ENCODE measurements around the gene FBXO31.
"Not testable (repeated sequence)": the region's sequence is repeated elsewhere in the genome, so short reads cannot be mapped to it uniquely, and the experiment has no call there.

The FBXO31 gene

DNA sequence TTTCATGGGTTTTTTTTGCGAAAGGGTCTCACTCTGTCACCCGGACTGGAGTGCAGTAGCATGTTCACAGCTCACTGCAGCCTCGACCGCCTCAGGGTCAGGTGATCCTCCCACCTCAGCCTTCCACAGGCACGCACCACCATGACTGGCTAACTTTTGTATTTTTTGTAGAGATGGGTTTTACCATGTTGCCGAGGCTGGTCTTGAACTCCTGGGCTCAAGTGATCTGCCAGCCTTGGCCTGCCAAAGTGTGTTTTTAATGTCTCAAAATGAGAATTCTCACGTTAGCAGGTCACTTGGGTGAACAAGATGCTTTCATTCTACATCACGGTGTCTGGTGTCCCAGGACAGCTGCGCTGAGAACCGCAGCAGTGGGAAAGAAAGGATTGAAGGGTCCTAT lies 3.2 kb downstream of the FBXO31 start:
- H3K9me3 ChIP-seq (ENCODE audit: control insufficient read depth, insufficient read depth, low read depth, low read length), result no peaks in the 10 kb centered on the region
- H3K4me1 ChIP-seq (ENCODE audit: control insufficient read depth, insufficient read depth, low read length), result peaks cover 9% of the 10 kb centered on the region
- H3K27ac ChIP-seq (ENCODE audit: extremely low read depth, low read depth, low read length), result no peak overlapping the region
- peaks cover 5% of the 10 kb centered on the region in 2 experiments; a peak in 2 of 3 replicates for H3K36me3 ChIP-seq (ENCODE audit: control insufficient read depth in 2 of 2, insufficient read depth in 1 of 2, low read length in 2 of 2)
- ChIA-PET CTCF (no interaction called here), POLR2A (no interaction called here)
- TF ChIP-seq ZSCAN23 (tag by site-specific recombination; IDR thresholded peaks at IDR 0.05), result no peak
- no peak for TF ChIP-seq ZNF146 (tag by site-specific recombination; IDR thresholded peaks at IDR 0.05)
- no peak for TF ChIP-seq ZNF629 (tag by site-specific recombination; IDR thresholded peaks at IDR 0.05)
- TF ChIP-seq OVOL3 (tag by site-specific recombination; IDR thresholded peaks at IDR 0.05), result no peak
- TF ChIP-seq, protein P1, sequence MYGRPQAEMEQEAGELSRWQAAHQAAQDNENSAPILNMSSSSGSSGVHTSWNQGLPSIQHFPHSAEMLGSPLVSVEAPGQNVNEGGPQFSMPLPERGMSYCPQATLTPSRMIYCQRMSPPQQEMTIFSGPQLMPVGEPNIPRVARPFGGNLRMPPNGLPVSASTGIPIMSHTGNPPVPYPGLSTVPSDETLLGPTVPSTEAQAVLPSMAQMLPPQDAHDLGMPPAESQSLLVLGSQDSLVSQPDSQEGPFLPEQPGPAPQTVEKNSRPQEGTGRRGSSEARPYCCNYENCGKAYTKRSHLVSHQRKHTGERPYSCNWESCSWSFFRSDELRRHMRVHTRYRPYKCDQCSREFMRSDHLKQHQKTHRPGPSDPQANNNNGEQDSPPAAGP (tag by site-specific recombination; IDR thresholded peaks at IDR 0.05), result no peak
- TF ChIP-seq, protein P2, sequence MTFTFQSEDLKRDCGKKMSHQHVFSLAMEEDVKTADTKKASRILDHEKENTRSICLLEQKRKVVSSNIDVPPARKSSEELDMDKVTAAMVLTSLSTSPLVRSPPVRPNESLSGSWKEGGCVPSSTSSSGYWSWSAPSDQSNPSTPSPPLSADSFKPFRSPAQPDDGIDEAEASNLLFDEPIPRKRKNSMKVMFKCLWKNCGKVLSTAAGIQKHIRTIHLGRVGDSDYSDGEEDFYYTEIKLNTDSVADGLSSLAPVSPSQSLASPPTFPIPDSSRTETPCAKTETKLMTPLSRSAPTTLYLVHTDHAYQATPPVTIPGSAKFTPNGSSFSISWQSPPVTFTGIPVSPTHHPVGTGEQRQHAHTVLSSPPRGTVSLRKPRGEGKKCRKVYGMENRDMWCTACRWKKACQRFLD (tag by site-specific recombination; IDR thresholded peaks at IDR 0.05), result no peak
- TF ChIP-seq BCL11B (tag by site-specific recombination; IDR thresholded peaks at IDR 0.05; ENCODE audit: low read depth), result no peak
- TF ChIP-seq ZNF585B (tag by site-specific recombination; IDR thresholded peaks at IDR 0.05), result no peak
- no peak for TF ChIP-seq ZNF248 (tag by site-specific recombination; IDR thresholded peaks at IDR 0.05)
- no peak for TF ChIP-seq ZNF561 (tag by site-specific recombination; IDR thresholded peaks at IDR 0.05; ENCODE audit: borderline replicate concordance)
- no peak for TF ChIP-seq ZNF777 (tag by site-specific recombination; IDR thresholded peaks at IDR 0.05; ENCODE audit: borderline replicate concordance)
- no peak for TF ChIP-seq ZNF341 (tag by site-specific recombination; IDR thresholded peaks at IDR 0.05; ENCODE audit: low read depth)
- TF ChIP-seq ZNF707 (tag by site-specific recombination; IDR thresholded peaks at IDR 0.05), result no peak
- TF ChIP-seq ZNF768 (tag by site-specific recombination; IDR thresholded peaks at IDR 0.05), result no peak
- TF ChIP-seq KLF16 (tag by site-specific recombination; IDR thresholded peaks at IDR 0.05), result no peak
- no peak for TF ChIP-seq ZNF529 (tag by site-specific recombination; IDR thresholded peaks at IDR 0.05; ENCODE audit: insufficient replicate concordance)
- no peak for TF ChIP-seq ZEB2 (tag by site-specific recombination; IDR thresholded peaks at IDR 0.05)
- no peak for TF ChIP-seq ZNF214 (tag by site-specific recombination; IDR thresholded peaks at IDR 0.05; ENCODE audit: borderline replicate concordance)
- no peak overlapping the region for H3K4me3 ChIP-seq (ENCODE audit: low read depth, low read length)

DNA sequence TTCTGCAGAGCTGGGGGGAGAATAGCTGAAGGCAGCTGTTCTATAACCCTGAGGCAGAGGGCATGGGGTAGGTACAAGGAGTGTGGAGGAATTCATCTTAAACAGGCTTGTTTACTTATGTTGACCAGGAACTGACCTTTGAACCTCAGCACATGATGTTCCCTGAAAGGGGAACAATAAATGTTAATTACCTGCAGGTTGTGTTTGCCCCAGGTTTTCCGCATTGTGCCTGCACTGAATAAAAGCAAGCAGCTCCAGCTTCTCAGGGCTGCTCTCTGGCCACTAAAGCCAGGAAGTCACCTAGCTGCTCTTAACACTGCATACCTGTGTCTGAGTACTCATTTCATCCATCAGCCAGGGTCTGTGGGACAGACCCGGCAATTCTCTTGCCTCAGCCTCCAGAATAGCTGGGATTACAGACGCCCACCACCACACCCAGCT lies 4.2 kb downstream of the FBXO31 start:
- H3K4me1 ChIP-seq (ENCODE audit: control insufficient read depth, insufficient read depth, low read length); H3K9me3 ChIP-seq (ENCODE audit: control insufficient read depth, insufficient read depth, low read depth, low read length); CTCF ChIA-PET; H3K27ac ChIP-seq (ENCODE audit: extremely low read depth, low read depth, low read length); H3K4me3 ChIP-seq (ENCODE audit: low read depth, low read length); POLR2A ChIA-PET; H3K36me3 ChIP-seq (ENCODE audit: control insufficient read depth in 2 of 2, insufficient read depth in 1 of 2, low read length in 2 of 2): not testable (repeated sequence)
- TF ChIP-seq SETDB1 (IDR thresholded peaks at IDR 0.05; ENCODE audit: insufficient read length, low read length) (peak; percentile 30), TRIM28 (IDR thresholded peaks at IDR 0.05; ENCODE audit: borderline replicate concordance, low read length) (peak; percentile 53; the same call in 1 of the 2 replicates)

DNA sequence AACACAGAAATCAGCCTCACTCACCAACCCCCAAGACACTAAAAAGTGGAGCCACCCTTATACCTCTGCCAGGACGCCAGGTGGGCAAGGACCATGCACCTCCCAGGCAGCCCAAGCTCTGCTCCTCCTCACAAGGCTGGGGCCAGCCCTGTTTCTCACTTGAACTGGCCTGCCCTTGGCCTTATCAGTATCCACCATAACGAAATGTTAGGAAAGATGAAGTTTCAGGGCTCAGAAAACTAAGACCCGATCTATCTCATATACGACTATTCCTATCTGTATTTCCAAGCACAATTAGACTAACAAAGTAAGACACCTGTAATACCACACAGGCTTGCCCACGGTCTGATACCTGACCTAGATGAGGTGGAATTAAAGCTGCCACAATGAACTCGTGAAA lies 6.9 kb downstream of the FBXO31 start:
- POLR2A ChIA-PET, result no interaction called here
- TF ChIP-seq ZNF510 (tag by site-specific recombination; IDR thresholded peaks at IDR 0.05; ENCODE audit: insufficient replicate concordance) (no peak), ZNF629 (tag by site-specific recombination; IDR thresholded peaks at IDR 0.05) (no peak), KLF7 (tag by site-specific recombination; IDR thresholded peaks at IDR 0.05; ENCODE audit: borderline replicate concordance) (no peak), ZBTB21 (tag by site-specific recombination; IDR thresholded peaks at IDR 0.05) (no peak), ZNF776 (tag by site-specific recombination; IDR thresholded peaks at IDR 0.05; ENCODE audit: borderline replicate concordance) (no peak), ZNF169 (tag by site-specific recombination; IDR thresholded peaks at IDR 0.05) (no peak), ZBTB48 (tag by site-specific recombination; IDR thresholded peaks at IDR 0.05) (no peak), ZNF521 (tag by site-specific recombination; IDR thresholded peaks at IDR 0.05) (no peak)
- TF ChIP-seq, protein P3, sequence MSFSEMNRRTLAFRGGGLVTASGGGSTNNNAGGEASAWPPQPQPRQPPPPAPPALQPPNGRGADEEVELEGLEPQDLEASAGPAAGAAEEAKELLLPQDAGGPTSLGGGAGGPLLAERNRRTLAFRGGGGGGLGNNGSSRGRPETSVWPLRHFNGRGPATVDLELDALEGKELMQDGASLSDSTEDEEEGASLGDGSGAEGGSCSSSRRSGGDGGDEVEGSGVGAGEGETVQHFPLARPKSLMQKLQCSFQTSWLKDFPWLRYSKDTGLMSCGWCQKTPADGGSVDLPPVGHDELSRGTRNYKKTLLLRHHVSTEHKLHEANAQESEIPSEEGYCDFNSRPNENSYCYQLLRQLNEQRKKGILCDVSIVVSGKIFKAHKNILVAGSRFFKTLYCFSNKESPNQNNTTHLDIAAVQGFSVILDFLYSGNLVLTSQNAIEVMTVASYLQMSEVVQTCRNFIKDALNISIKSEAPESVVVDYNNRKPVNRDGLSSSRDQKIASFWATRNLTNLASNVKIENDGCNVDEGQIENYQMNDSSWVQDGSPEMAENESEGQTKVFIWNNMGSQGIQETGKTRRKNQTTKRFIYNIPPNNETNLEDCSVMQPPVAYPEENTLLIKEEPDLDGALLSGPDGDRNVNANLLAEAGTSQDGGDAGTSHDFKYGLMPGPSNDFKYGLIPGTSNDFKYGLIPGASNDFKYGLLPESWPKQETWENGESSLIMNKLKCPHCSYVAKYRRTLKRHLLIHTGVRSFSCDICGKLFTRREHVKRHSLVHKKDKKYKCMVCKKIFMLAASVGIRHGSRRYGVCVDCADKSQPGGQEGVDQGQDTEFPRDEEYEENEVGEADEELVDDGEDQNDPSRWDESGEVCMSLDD (tag by site-specific recombination; IDR thresholded peaks at IDR 0.05), result no peak
- TF ChIP-seq, protein P4, sequence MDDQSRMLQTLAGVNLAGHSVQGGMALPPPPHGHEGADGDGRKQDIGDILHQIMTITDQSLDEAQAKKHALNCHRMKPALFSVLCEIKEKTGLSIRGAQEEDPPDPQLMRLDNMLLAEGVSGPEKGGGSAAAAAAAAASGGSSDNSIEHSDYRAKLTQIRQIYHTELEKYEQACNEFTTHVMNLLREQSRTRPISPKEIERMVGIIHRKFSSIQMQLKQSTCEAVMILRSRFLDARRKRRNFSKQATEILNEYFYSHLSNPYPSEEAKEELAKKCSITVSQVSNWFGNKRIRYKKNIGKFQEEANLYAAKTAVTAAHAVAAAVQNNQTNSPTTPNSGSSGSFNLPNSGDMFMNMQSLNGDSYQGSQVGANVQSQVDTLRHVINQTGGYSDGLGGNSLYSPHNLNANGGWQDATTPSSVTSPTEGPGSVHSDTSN (CRISPR knock-in tag; IDR thresholded peaks at IDR 0.05), result no peak

More for the DNA sequence above, 6.9 kb downstream of the FBXO31 start:
- Histone ChIP-seq H3K36me3 (ENCODE audit: control insufficient read depth in 2 of 2, insufficient read depth in 1 of 2, low read length in 2 of 2) (peaks cover 5% of the 10 kb centered on the region in 2 experiments; a peak in 2 of 3 replicates), H3K4me1 (ENCODE audit: control insufficient read depth, insufficient read depth, low read length) (peaks cover 9% of the 10 kb centered on the region), H3K27ac (ENCODE audit: extremely low read depth, low read depth, low read length) (no peak overlapping the region), H3K4me3 (ENCODE audit: low read depth, low read length) (no peak overlapping the region), H3K9me3 (ENCODE audit: control insufficient read depth, insufficient read depth, low read depth, low read length) (no peaks in the 10 kb centered on the region)
- CTCF ChIA-PET, result no interaction called here

All from HEK293 (cell line).